GM19452 (cell line): ENCODE results near the gene SPESP1.

Experiments
- ATAC-seq: cut with Tn5 transposase; IDR thresholded peaks from one replicate; pipeline ENCODE4 v1.9.1; 2021; ENCODE audit not compliant: unreplicated experiment

SPESP1 gene

DNA sequence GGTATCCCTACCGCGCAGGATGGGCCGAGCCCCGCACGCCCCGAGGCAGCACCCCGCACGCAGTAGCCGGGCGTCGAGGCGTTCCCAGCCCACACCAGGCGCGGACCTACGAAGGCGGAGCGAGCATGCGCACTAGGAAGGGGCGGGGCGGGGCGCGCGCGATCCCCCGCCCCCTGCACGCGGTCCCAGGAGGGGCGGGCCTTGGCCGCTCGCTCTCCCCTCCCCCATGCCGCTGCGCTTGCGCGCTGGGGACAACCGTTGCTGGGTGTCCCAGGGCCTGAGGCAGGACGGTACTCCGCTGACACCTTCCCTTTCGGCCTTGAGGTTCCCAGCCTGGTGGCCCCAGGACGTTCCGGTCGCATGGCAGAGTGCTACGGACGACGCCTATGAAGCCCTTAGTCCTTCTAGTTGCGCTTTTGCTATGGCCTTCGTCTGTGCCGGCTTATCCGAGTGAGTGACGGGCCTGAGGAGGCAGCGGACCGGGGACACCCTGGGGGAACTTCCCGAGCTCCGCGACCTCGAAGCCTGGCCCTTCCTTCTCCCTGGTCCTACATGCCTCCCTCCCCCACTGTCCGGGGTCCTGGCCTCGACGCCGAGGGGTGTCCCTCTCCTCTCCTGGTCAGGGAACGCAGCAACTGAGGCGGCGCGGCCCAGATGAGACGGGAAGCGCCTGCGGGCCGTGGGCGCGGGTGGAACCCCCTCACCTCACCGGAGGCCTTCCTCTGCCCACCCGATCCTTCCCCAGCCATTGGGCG lies at the start of gene SPESP1:
SPESP1 (plus strand) TSS at position 258 of the 755 bp plus-strand sequence; CDS start at position 387, 129 bp downstream.
- ATAC-seq = no peak

DNA sequence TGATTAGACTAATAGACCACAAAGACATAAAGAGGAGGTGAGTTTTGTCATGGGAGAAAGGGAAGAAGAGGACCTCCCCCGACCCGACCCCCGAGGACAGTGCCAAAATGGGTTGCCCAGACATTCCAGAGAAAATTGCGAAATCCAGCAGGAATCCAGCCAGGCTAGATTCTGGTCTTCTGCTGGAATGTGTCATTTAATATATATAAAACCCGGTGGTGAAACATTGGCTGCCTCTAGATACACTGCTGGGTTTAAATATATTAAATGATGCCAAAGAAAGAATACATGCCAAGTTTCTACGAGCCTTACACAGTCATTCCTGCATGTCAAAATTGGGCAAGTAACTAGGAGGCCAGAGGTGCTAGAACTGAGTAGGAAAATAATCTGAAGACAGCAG lies 45.3 kb upstream of the SPESP1 start:
- ATAC-seq = no peak

GRCh38 chr15:68887120-68887519 lies 43.2 kb upstream of the SPESP1 start:
- no peak for ATAC-seq

- no peak for ATAC-seq
Measured at GRCh38 chr15:68887819-68888218, 42.5 kb upstream of the SPESP1 start.

DNA sequence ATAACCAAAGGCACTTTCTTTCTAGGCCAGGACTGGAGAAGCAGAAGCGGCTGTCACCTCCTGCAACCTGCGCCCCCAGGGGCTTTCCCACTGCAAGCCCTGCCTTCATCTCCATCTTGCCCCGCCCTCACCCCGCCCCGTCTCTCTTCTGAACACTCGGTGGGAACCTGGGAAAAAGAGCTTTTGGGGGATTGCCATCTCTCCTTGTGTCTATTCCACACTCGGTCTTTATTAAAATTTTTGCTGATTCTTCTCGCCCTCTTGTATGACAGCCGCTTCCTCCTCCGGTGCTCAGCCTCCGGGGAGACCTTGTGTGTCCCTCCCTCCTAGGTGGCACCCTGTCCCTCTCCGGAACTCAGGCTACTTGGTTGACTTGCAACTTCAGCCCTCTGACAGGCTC lies 41.9 kb upstream of the SPESP1 start:
- no peak for ATAC-seq

- no peak for ATAC-seq
Measured at GRCh38 chr15:68894208-68894607, 36.1 kb upstream of the SPESP1 start.

DNA sequence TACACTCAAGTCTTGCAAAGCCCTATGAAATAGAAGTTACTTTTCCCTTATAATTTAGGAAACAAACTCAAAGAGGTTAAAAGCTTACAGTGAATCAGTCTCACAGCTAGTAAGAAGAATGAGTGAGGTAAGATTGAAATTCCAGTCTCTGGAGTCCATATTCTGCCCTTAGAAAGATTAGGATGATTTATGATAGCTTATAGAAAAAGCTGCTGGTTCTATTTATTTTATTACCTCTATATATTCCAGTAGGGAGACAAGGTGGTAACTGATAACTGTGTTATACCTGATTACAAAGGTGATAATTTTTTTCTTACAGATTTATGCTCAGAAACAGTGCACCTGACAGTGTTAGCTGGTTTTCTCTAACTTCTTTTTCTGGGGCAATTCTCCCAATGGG lies 34.1 kb upstream of the SPESP1 start:
- no peak for ATAC-seq

- ATAC-seq = no peak
Measured at GRCh38 chr15:68897016-68897415, 33.3 kb upstream of the SPESP1 start.

- no peak for ATAC-seq
Measured at GRCh38 chr15:68900027-68900426, 30.3 kb upstream of the SPESP1 start.

DNA sequence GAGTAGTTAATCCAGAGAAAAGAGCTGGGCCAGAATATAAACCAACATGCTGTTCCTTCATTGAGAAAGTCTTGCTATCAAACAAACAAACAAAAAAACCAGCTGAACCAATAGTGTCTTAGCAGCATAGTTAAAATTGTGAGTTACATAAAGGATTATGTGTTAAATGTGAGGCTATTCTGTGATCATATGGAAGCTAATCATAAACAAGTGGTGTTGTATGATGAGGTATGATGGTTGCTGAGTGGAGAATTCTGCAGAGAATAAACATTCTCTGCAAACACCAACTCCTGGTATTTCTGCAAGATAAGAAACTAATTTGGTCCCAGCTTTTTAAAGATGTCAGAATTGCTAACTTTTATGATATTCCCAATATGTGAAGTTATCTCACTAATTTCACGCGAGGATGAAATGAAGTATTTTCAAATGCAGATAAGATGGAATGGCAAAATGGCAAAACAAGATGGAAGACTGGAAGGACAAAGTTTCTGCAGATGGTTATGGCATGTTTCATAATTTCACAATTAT lies 22.9 kb upstream of the SPESP1 start:
- ATAC-seq = no peak

GRCh38 chr15:68909601-68910100 lies 20.7 kb upstream of the SPESP1 start:
- no peak for ATAC-seq

DNA sequence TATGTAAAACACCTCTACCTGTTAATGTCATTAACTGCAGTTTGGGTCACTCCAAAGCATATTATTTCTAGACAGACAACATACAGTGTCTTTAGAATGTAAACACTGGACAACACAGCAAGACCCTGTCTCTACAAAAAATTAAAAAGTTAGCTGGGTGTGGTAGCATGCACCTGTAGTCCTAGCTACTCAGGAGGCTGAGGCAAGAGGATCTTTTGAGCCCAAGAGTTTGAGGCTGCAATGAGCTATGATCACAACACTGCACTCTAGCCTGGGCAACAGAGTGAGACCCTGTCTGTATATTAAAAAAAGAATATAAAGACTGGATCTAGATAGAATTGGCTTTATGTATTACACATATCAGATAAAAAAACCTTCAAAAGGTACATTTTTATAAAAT lies 20.0 kb upstream of the SPESP1 start:
- no peak for ATAC-seq

- no peak for ATAC-seq
Measured at GRCh38 chr15:68910816-68911215, 19.5 kb upstream of the SPESP1 start.

- ATAC-seq = no peak
Measured at GRCh38 chr15:68921926-68922325, 8.4 kb upstream of the SPESP1 start.

GRCh38 chr15:68924866-68925560 lies 5.3 kb upstream of the SPESP1 start:
- ATAC-seq = no peak

DNA sequence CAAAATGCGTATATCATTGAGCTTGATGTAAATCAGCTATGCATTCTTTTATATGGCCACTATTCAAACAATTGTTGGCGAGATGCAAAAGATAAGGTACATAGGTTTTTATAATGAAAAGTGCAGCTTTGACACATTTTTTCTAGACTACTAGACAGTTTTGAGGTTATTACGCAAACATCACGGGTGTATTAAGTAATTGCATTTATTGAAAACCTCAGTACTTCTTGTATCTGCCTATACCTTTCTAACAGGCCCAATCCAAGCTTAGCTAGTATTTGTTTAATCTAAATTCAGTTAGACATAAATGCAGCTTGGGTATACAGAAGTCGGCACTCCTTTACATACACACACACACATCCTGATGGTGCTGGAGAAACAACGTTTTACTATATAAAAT lies 2.7 kb downstream of the SPESP1 start:
- ATAC-seq = no peak

DNA sequence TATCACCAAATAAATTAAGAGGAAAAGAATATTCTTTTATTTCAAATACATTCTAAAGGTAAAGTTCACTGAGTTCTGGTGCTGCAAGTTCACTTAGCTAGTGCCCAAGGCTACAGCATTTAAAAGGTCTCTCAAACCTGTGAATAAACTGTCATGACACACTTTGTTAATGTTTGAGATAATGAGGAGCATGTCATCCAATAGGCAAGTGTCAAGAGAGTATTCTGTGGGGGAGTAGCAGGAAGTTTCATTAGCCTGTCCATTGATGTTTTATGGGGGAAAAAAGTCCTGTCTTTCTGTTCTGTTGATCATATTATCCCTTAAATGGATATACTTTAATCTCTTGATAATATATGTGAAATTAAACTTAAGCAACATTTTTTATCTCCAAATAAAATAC lies 4.0 kb downstream of the SPESP1 start:
- ATAC-seq = no peak

GRCh38 chr15:68935400-68935937 lies 5.1 kb downstream of the SPESP1 start:
- ATAC-seq = no peak

DNA sequence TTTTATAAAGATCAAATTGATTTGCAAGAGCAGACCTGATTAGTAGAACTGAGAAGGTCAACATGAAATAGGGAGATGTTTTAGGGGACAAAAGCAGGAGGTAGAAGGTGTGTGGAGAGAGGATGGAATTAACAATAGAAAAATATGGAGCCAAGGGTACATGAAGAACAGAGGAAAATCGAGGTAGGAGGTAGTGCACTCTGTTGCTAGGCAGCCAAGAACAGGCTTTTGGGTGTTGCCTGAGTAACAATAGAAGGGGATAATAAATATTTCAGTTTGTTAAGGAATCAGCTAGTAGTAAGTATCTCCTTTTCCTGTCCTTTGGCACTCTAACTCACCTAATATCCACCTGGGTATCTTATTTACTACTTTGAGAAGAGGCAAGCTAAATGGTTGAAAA lies 9.2 kb downstream of the SPESP1 start:
- no peak for ATAC-seq

GRCh38 chr15:68951813-68952212 lies 21.5 kb downstream of the SPESP1 start:
- ATAC-seq = no peak

GRCh38 chr15:68957696-68958095 lies 27.4 kb downstream of the SPESP1 start:
- ATAC-seq = no peak

- no peak for ATAC-seq
Measured at GRCh38 chr15:68958597-68958996, 28.3 kb downstream of the SPESP1 start.
